HG02759 (cell line): ENCODE results near the gene DPH2.

Source experiments
- ATAC-seq: cut with Tn5 transposase; IDR thresholded peaks from one replicate; pipeline ENCODE4 v1.9.1; 2021; ENCODE audit warnings: mild to moderate bottlenecking, moderate library complexity; ENCODE audit not compliant: unreplicated experiment

The DPH2 gene

DNA sequence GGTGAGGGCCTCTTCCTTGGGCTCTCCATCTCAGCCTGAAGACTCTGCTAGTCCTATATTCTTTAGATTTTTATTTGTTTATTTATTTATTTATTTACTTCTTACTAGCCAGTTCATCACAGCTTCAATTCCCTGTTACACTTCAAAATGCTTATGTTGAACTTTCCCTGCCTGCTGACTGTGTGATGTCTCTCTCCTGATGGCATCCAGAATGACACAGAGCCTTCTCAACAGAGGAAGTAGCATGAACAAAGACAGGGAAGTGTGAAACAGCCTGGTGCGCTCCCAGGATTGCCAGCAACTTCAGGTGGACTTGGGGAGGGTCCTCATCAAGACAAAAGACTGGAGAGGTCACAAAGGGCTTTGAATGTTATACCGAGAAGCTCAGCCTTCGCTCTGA lies 27.4 kb upstream of the DPH2 start:
- no peak for ATAC-seq

DNA sequence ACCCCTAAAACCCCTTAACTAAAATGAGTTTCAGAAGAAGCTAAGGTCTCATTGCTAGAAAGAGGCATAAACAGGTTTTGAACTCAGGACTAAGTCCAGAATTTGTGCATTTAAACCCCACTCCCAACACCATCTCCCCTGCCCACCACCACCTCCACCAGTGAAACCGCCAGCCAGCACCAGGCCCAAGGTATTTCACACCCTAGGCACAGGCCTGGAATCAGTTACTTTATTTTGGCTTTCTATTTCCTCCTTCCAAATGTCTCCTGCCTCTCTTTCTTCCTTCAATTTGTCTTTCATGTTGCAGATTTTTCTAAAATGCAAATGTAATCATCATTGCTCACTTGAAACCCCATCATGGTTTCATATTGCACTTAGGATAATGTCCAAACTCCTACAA lies 24.9 kb upstream of the DPH2 start:
- no peak for ATAC-seq

DNA sequence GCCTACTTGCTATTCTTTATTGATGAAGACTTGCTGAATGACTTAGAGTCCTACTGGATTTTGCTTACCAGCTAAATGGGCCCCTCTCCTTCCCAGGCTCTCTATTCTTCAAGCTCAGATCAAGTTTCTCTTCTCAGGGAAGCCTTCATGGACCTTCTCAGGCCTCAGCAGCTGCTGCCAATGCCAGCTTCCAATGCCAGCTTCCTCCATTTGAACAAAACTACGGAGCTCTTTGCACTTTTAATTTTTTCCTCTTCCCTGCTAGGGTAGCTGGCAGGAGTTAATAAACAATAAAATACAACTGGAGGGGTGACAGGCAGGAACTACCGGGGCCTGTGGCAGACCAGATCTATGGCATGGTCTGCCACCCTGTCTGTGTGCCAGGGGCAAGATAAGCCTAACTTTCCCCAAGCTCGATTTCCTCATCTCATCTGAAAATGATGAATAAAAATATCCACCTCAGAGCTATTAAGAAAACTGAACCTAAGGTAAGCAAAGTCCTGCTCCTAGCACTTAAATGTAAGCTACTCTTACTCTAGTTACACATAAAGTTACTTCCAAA lies 24.1 kb upstream of the DPH2 start:
- ATAC-seq: no peak

DNA sequence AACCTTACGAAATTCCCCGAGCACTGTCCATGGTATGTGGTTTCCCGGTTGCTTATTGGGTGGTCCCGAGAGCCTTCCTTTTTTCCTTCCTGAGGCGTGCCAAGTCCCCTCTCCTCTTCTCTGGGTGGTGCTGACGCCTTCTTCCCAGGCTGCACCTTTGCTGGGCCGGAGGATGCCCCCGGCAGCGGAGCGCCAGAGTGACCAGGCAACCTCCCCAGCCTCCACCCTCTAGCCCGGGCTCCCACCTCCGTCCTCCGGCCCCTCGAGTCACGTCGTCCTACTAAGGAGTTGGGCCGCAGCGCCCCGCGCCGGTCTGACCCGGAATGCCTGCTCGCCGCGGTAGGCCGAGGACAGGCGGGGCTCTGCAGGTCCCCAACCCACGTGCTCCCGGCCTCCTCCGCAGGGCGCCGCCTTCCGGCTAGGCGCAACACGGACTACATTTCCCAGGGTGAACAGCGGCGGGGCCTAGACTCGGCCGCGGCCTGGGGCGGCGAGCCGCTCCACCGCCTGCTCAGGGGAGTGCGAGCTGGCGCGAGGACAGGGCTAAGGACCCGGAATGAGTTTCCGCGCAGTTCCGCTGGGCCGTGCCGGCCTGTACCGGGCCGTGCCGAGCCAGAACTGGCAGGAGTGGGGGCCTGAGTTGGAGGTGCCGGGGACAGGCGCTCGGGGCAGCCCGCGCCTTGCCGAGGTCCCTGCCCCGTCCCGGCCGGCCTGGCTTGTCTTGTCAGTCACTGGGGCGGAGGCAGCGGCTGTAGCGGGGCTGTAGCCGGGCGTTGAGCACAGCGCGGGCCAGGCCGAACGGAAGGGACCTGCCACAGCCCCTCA lies 23.4 kb upstream of the DPH2 start, which contains the start of gene IPO13:
IPO13 (plus strand) TSS at position 715 of the 825 bp plus-strand sequence. CDS start 651 bp downstream, outside the sequence.
- peak; percentile 91 for ATAC-seq

DNA sequence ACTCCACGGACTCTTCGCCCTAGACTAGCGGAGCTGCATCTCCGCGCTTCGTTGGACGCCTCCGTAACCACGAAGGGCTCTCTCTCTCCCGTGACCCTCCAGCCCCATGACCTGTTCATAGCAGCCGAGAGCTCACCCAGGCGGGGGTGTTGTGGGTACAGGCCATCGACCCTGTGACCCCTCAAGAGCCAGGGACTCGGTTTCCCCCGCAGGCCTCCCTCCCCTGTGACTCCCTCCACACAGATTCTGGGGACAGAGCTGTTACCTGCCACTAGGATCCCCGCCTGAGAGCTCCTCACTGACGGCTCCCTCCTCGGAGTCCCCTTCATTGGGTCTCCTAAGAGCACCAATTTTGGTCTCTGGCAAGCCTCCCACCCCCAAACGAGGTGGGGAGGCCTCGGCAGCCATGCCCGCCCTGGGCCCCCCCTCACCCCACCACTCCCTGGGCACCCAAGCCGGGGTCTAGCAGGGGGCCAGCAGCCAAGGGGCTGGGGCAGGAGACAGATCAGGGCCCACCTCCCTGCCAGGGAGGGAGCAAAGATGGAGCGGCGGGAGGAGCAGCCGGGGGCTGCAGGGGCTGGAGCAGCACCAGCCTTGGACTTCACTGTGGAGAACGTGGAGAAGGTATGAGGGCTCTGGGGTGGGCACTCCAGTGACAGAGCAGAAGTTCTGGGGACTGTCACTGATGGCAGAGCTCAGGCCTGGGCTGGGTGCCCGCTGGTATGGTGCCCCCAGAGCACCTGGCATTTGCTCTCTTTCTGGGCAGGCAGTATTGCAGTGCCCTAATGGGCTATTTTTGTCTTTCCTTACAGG lies 22.5 kb upstream of the DPH2 start:
- ATAC-seq: no peak

DNA sequence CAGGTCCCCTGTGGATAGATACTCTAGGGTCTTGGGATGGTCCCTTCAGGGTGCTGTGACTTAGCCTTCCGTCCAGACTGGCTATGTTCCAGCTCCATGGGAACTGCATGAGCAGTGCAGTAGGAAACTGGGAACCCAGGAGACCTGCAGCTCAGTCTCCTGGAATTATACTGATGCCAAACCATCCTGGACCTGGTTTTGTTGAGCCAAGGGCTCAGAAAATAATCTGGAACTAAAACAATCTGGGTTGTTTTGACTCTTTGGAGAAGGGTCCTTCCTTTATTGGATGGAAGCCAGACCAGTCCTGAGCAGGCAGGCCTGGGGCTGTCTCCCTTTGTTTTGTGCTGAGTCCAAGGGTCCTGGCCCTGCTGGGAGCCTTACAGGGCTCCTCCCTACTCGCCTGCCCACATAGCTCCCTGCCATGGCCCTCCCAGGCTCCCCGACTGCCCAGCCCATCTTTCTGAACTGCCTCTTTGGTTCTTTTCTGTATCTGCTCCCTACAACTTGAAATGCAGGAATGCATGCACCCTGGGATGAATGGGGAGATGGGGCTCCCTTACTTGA lies 21.9 kb upstream of the DPH2 start:
- ATAC-seq: no peak

DNA sequence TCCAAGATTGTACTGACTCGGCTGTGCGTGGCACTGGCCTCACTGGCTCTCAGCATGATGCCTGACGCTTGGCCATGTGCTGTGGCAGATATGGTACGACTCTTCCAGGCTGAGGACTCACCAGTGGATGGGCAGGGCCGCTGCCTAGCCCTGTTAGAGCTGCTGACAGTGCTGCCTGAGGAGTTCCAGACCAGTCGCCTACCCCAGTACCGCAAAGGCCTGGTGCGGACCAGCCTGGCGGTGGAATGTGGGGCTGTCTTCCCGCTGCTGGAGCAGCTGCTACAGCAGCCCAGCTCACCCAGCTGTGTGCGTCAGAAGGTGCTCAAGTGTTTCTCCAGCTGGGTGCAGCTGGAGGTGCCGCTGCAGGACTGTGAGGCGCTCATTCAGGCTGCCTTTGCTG lies 20.1 kb upstream of the DPH2 start:
- ATAC-seq: no peak

DNA sequence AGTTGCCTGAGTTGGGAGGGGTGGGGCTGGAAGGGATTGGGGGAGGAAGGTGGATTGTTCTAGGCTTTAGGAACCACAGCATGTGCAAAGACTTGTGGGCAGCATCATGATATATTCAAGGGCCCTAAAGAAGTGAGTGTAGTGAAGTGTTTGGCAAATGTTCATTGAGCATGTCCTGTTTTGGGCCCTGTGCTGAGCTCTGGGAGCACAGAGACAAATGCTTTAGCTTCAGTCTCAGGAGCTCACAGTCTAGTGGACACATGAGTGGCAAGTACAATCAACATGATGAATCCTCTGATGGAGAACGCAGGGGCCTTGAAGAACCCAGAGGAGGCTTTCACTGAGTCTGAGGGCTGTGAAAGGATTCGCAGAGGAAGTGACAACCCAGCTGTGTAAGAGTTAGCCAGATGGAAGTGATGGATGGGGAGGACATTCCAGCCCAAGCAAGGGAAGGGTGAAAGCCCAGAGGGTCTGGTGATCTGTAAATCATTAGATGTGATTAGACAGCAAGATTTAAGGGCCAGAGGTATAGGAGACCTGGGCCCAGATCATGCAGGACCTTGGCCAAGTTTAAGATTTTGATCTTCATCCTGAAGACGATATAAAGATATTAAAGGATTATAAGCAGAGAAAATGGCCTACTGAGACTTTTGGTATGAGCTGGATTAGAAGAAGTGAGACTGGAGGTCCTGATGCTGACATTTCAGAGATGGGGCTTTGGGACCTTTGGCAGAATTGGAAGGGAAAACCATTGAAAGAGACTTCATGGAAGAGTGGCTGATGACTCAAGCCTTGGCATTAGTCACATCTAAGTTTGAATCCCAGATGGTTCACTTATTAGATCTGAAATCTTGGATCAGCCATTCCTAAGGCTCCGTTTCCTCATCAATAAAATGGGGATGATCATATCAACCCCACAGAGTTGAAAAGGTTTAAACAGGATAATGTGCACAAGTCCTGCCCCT lies 18.5 kb upstream of the DPH2 start:
- ATAC-seq: no peak

DNA sequence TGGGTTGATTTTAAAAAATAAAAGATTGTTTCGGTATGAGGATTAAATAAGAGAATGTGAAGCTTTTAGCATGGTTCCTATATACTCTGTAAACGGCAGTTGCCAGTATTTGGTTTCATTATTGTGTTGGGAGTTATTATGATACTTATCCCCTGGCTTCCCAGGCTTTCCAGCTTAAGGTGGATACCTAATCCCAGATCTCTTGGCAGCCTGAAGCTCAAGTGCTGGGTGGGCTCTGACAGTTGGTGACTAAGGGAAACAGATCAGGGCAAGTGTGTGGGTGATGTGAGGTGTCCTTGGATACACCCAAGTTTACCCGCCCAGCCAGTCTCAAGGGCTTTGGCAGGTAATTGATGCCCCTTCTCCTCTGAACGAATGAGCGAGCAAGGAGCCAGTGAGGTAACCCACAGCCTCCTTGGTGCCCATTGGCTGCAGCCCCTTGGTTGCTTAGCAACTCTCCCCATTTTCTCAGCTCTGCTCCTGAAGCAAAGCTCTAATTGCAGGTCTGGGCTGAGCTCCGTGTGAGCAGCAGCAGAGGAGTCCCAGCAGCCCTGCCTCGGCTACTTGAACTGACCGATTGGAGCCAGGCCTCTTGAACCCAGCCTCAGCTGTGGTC lies 17.0 kb upstream of the DPH2 start:
- ATAC-seq: no peak

DNA sequence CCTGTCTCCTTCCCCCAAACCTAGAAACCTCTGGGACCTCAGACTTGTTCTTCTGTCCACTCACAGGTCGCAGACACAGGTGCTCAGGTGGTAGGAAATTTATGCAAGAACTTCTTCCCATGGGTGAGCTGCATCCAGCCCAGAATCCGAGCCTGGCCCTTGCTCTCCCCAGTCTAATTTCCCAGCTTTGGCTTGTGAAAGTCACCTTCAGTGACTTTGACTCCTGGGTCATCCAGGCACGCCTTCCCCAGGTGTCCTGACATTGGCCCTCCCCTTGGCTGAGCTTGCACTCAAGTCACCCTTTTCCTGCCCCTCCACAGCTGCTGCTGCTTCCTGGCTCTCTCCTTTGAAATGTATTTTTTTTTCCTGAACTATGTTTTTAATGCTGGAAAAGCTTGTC lies 16.4 kb upstream of the DPH2 start:
- ATAC-seq: no peak

DNA sequence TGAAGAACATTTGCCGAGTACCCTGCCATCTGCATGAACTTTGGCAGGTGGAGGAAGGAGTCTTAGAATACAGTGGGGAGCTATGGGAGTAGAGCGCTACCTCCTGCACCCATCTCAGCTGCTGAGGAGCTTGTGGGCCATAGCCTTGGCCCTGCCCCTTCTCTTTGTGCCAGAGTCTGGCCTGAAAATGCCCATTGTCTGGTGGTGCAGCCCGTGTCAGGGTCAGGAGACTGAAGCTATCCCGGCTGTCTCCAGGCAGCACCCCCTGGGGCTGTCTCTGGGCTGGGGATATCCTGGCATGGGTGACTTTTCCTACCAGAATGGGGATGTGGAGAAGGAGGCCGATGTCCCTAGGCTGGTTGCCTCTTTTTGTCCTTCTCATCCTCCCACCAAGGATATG lies 15.8 kb upstream of the DPH2 start:
- no peak for ATAC-seq

DNA sequence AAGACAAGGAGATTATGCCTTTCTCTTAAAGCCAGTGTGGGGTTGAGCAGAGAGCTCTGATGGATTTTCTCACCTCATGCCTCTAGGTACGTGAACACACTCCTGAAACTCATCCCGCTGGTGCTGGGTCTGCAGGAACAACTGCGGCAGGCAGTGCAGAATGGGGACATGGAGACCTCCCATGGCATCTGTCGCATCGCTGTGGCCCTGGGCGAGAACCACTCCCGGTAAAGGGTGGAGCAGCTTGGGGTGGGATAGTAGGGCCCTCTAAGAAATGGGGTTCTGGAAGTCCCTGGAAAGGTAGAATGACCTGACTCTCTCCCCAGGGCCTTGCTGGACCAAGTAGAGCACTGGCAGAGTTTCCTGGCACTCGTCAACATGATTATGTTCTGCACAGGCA lies 13.6 kb upstream of the DPH2 start:
- ATAC-seq: no peak

DNA sequence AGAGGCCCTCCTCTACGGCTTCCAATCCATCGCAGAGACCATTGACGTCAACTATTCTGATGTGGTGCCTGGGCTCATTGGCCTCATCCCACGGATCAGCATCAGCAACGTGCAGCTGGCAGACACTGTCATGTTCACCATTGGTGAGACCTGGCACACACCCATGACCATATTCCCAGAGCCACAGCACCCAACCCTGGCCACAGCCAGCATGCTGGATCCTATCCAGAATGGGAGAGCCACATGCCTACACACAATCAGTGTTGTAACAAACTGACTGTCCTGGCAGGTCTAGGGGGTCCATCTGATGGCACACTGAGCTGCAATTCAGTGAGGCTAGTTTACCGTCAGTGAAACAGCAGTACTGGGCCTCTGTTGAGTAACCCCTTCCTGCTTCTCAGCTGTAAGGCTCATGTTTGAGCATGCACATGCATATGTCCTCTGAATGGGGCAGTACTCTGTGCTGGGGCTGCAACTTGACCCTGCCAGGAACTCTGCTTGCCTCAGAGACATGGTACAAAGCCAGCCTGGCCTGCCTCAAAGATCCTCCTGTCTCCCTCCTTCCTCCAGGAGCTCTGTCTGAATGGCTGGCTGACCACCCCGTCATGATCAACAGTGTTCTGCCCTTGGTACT lies 12.3 kb upstream of the DPH2 start:
- no peak for ATAC-seq

DNA sequence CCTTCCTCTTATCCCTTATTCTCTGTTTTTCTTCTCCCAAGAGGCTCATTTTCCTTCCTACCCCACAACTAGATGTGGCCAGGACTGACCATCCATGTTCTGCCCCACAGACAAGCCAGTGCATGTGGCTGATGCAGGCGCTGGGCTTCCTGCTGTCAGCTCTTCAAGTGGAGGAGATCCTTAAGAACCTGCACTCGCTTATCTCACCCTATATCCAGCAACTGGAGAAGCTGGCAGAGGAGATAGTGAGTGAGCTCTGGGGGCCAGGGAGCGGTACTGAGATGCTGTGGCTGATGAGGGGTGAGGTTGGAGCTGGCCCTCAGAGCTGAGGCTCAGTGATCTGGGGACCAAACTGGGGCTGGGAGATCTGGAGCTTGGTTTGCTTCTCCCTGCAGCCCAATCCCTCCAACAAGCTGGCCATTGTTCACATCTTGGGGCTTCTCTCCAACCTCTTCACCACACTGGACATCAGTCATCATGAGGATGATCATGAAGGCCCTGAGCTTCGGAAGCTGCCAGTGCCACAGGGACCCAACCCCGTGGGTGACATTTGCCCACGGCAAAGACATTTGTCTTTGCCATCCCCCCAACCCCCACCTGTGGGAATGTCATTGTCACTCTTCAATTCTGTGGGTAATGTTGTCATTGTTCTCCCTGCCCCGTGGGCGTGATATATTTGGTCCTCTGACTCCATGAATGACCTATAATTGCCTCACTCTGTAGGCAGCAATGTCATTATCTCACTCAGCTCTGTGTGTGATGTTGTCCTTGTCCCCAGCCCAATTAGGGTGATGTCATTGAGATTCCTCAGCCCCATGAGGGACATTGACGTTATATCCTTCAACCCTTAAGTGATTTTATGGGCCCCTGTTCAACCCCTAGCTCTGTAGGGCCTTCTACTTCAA lies 11.2 kb upstream of the DPH2 start:
- no peak for ATAC-seq

DNA sequence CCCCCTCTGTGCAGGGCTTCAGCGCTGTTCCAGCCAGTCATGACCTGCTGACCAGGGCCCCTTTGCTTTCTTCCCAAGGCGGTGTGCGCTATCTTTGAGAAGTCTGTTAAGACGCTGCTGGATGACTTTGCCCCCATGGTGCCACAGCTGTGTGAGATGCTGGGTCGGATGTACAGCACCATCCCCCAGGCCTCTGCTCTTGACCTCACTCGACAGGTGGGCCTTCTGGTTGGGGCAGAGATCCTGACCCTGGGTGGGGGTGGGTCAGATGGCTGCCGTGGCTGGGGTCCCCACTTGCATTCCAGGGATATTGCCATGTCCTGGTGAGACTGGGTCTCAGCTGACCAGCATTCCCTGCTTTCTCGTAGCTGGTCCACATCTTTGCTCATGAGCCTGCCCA lies 9.0 kb upstream of the DPH2 start:
- ATAC-seq: no peak

DNA sequence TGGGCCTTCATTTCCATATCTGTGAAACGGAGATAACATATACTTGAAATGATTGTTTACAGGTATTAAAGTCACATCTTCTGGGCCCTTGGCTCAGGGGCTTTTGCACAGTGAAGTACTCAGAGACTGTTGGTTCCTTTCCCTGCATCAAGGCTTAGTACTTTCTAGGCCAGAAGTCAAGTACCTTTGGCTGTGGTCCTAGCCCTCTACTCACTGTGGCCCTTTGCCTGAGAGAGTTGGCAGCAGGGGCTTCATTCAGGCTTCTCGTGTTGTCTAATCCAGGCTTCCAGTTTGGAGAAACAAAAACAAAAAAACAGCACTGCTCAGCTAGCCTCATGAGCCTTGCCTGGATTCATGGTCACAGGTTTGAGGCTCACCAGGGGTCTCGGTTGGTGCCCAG lies 8.1 kb upstream of the DPH2 start:
- no peak for ATAC-seq

DNA sequence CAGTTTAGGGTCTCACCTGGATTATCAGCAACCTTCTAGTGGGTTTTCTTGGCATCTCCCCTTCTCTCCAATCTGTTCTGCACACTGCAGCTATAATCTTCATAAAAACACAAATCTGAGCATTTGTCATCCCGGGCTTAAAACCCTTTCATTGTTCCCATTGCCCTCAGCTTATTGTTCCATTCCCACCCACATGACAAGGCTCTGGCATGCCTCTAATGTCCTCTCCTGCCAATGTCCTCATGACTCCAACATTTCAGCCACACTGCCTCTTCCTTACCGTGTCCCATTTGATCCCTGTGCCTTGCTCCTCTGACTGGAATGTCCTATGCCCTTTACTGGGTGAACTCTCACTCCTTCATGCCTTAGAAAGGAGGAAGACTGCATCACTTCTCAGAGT lies 7.5 kb upstream of the DPH2 start:
- ATAC-seq: no peak

DNA sequence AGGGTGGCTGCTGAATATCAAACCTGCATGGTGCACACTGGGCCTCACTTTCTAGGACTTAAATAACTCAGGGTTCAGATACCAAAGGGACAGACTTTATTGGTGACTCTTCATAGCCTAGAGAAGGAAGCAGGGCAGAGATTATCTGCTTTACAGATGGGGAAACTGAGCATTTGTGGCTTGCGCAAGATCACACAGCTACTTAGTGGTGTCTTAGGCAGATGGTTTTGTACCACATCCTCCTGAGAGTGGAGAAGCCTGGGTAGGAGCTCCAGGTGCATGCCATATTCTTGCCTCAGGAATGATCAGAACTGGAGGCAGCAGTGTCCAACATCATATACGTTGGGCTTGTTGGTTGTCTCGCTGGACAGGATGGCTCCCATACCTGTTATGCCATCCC lies 6.8 kb upstream of the DPH2 start:
- no peak for ATAC-seq
